HUDEP-2 (cell line): ENCODE results near the gene ABHD1.

Source experiments
- DNase-seq, 76 experiments: peaks; one replicate each; lab custom pipeline; 2025; ENCODE audit not compliant: unreplicated experiment in 76 of 76; lab: John Stamatoyannopoulos, UW

Gene ABHD1

GRCh38 chr2:27133905-27134780 is 10.5 kb downstream of the ABHD1 start, which contains the start of gene PREB:
Gene PREB, minus strand, starts transcription at chr2:27134636. Its CDS starts 215 bp downstream, at chr2:27134421.
- DNase-seq, result peak in 74 of 76 experiments; percentile 35 to 97 (median 93)

GRCh38 chr2:27134781-27135477 is 11.3 kb downstream of the ABHD1 start:
- no peak for DNase-seq

GRCh38 chr2:27135478-27135955 is 11.9 kb downstream of the ABHD1 start:
- DNase-seq, result no peak

- DNase-seq, result no peak
These were observed 13.1 kb downstream of the ABHD1 start for GRCh38 chr2:27136751-27137150.

- no peak for DNase-seq
These were observed 13.8 kb downstream of the ABHD1 start for GRCh38 chr2:27137322-27137935.

GRCh38 chr2:27138111-27138510 is 14.5 kb downstream of the ABHD1 start:
- no peak for DNase-seq

- DNase-seq, result no peak
These were observed 15.7 kb downstream of the ABHD1 start, which contains the start of gene PRR30 for GRCh38 chr2:27139310-27139709. Gene PRR30, minus strand, starts transcription at chr2:27139410. Its CDS starts 1,081 bp downstream, at chr2:27138329.

GRCh38 chr2:27143285-27143684 is 19.7 kb downstream of the ABHD1 start:
- no peak for DNase-seq

GRCh38 chr2:27145682-27146081 is 22.1 kb downstream of the ABHD1 start:
- no peak for DNase-seq

GRCh38 chr2:27147935-27148334 is 24.3 kb downstream of the ABHD1 start:
- DNase-seq, result no peak

- no peak for DNase-seq
These were observed 25.3 kb downstream of the ABHD1 start, which contains the start of gene TCF23 for GRCh38 chr2:27148801-27149439. Gene TCF23, plus strand, starts transcription at chr2:27149004. Its CDS starts 130 bp downstream, at chr2:27149134.

- DNase-seq, result no peak
These were observed 26.2 kb downstream of the ABHD1 start for GRCh38 chr2:27149570-27150405.

- DNase-seq, result no peak
These were observed 27.1 kb downstream of the ABHD1 start for GRCh38 chr2:27150639-27151230.

- DNase-seq, result no peak
These were observed 28.6 kb downstream of the ABHD1 start for GRCh38 chr2:27152102-27152795.

- DNase-seq, result no peak
These were observed 29.3 kb downstream of the ABHD1 start for GRCh38 chr2:27152796-27153464.

GRCh38 chr2:27154488-27154887 is 30.9 kb downstream of the ABHD1 start:
- no peak for DNase-seq

GRCh38 chr2:27155069-27155520 is 31.5 kb downstream of the ABHD1 start:
- DNase-seq, result no peak

GRCh38 chr2:27158468-27158867 is 34.9 kb downstream of the ABHD1 start:
- DNase-seq, result no peak
